PC-9 (cell line): ENCODE results near the gene CBLN3. TPM values are rescaled to one million over a fixed set of nuclear protein-coding genes. Genes with fewer than 3 reads are reported as not detected.
"Not testable (repeated sequence)": the region's sequence is repeated elsewhere in the genome, so short reads cannot be mapped to it uniquely, and the experiment has no call there.

ENCODE experiments used
- BruUV-seq: library from RNA; stranded (reverse); fragments of 400-500 nt; replicated peaks from 2 replicates; lab custom pipeline; 2021; lab: Mats Ljungman, UMichigan
- CTCF ChIA-PET: fragments of 300-600 bp; sonication (Branson Sonifier 250); formaldehyde crosslinking; loops from one replicate; lab custom pipeline; 2022; ENCODE audit warnings: antibody characterized with exemption; lab: Charles Lee
- POLR2A ChIA-PET: fragments of 300-600 bp; sonication (Branson Sonifier 250); formaldehyde crosslinking; loops from one replicate; lab custom pipeline; 2022; ENCODE audit warnings: antibody characterized with exemption; ENCODE audit not compliant: unreplicated experiment; lab: Charles Lee
- DNase-seq, 2 experiments: peaks; one replicate each; pipeline versions ENCODE4 v3.0.0 to v3.0.0-alpha.2; 2015 to 2022; ENCODE audit warnings: mixed read lengths in 1 of 2
- H2AFZ ChIP-seq: fragments of 200-600 bp; sonication (generic); 2 replicates; pipeline ENCODE4 v1.8.1; 2017; ENCODE audit warnings: antibody characterized with exemption
- H3F3A ChIP-seq: fragments of 200-600 bp; sonication (generic); 2 replicates; pipeline ENCODE4 v1.8.1; 2017; ENCODE audit warnings: antibody characterized with exemption, mild to moderate bottlenecking, low read depth; ENCODE audit not compliant: insufficient read depth
- H3K27ac ChIP-seq: fragments of 200-600 bp; sonication (generic); 2 replicates; pipeline ENCODE4 v1.6.1; 2016; ENCODE audit warnings: mixed run types
- H3K27me3 ChIP-seq: fragments of 200-600 bp; sonication (generic); 2 replicates; pipeline ENCODE4 v1.6.1; 2016; ENCODE audit warnings: low read depth, mixed run types; ENCODE audit not compliant: insufficient read depth
- H3K36me3 ChIP-seq: fragments of 200-600 bp; sonication (generic); 2 replicates; pipeline ENCODE4 v1.6.1; 2016; ENCODE audit warnings: low read depth, mixed run types
- H3K4me1 ChIP-seq: fragments of 200-600 bp; sonication (generic); replicated peaks from 2 replicates; pipeline ENCODE4 v1.6.1; 2016; ENCODE audit warnings: mixed run types; ENCODE audit not compliant: insufficient read depth
- H3K4me2 ChIP-seq: fragments of 200-600 bp; sonication (generic); 2 replicates; pipeline ENCODE4 v1.6.1; 2017; ENCODE audit warnings: mixed run types
- H3K4me3 ChIP-seq: fragments of 200-600 bp; sonication (generic); 2 replicates; pipeline ENCODE4 v1.6.1; 2016; ENCODE audit warnings: mixed run types
- H3K79me2 ChIP-seq: fragments of 200-600 bp; sonication (generic); 2 replicates; pipeline ENCODE4 v1.6.1; 2017; ENCODE audit warnings: low read depth, mixed run types
- H3K9me2 ChIP-seq: fragments of 200-600 bp; sonication (generic); 2 replicates; pipeline ENCODE4 v1.8.1; 2017; ENCODE audit warnings: mild to moderate bottlenecking; ENCODE audit not compliant: insufficient read depth
- H3K9me3 ChIP-seq: fragments of 200-600 bp; sonication (generic); 2 replicates; pipeline ENCODE4 v1.8.1; 2016; ENCODE audit warnings: low read depth; ENCODE audit not compliant: insufficient read depth
- H4K20me1 ChIP-seq: fragments of 200-600 bp; sonication (generic); 2 replicates; pipeline ENCODE4 v1.8.1; 2017; ENCODE audit not compliant: insufficient read depth
- EZH2 ChIP-seq: fragments of 200-600 bp; sonication (generic); IDR thresholded peaks from 2 replicates; pipeline ENCODE4 v1.8.0; 2017; ENCODE audit warnings: antibody characterized with exemption, low read depth
- intact Hi-C: fragments of 100-400 bp; cut with micrococcal nuclease; formaldehyde crosslinking; loops from one replicate; pipeline ENCODE4 v1.10.0; 2022; ENCODE audit not compliant: unreplicated experiment
- total RNA-seq: library from RNA; stranded (reverse); gene quantifications from 2 replicates; pipeline ENCODE4 v1.2.3, GENCODE V29; 2021
- TF ChIP-seq, protein P1 (sequence below): fragments of 200-600 bp; sonication (generic); conservative IDR thresholded peaks from 2 replicates; pipeline ENCODE4 v1.6.1; 2017; ENCODE audit warnings: mixed run types, antibody characterized with exemption, mild to moderate bottlenecking, moderate library complexity

The CBLN3 gene
- total RNA-seq, 1 experiment from 2014 or later: 8.3 TPM

- 0 out of 2 replicates have a peak, but pooled peaks cover 3% of the 10 kb centered on the region for H3K79me2 ChIP-seq
- no peaks in the 10 kb centered on the region for H3K9me2 ChIP-seq
- H2AFZ ChIP-seq: no peak overlapping the region
- ChIA-PET CTCF (interaction anchor here (0.6 to 1.2 kb wide), 2 partner anchors 22 to 58 kb away, joined by 3 to 14 read pairs; no protein-coding TSS in a partner anchor), POLR2A (no interaction called here)
- H3K4me2 ChIP-seq: no peak overlapping the region
- DNase-seq: no peak
- no peaks in the 10 kb centered on the region for H3K9me3 ChIP-seq
- intact Hi-C loops: no loop called here
- no peak overlapping the region for H3K4me3 ChIP-seq
- BruUV-seq: no TSS peak
- H3K27ac ChIP-seq: no peak overlapping the region
- peaks cover 17% of the 10 kb centered on the region for H3F3A ChIP-seq
- peaks cover 24% of the 10 kb centered on the region for H3K4me1 ChIP-seq
- H3K27me3 ChIP-seq: no peaks in the 10 kb centered on the region
- no peak for TF ChIP-seq EZH2
- TF ChIP-seq, protein P1, sequence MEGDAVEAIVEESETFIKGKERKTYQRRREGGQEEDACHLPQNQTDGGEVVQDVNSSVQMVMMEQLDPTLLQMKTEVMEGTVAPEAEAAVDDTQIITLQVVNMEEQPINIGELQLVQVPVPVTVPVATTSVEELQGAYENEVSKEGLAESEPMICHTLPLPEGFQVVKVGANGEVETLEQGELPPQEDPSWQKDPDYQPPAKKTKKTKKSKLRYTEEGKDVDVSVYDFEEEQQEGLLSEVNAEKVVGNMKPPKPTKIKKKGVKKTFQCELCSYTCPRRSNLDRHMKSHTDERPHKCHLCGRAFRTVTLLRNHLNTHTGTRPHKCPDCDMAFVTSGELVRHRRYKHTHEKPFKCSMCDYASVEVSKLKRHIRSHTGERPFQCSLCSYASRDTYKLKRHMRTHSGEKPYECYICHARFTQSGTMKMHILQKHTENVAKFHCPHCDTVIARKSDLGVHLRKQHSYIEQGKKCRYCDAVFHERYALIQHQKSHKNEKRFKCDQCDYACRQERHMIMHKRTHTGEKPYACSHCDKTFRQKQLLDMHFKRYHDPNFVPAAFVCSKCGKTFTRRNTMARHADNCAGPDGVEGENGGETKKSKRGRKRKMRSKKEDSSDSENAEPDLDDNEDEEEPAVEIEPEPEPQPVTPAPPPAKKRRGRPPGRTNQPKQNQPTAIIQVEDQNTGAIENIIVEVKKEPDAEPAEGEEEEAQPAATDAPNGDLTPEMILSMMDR: no peak
- H3K36me3 ChIP-seq: no peaks in the 10 kb centered on the region
- no peaks in the 10 kb centered on the region for H4K20me1 ChIP-seq
Observed at GRCh38 chr14:24388474-24389179, 40.8 kb downstream of the CBLN3 start.

- Histone ChIP-seq H3F3A (peaks cover 12% of the 10 kb centered on the region), H3K4me1 (peaks cover 13% of the 10 kb centered on the region)
- BruUV-seq, H3K4me2 ChIP-seq, H3K9me2 ChIP-seq, H3K36me3 ChIP-seq, H2AFZ ChIP-seq, H3K27me3 ChIP-seq, H3K79me2 ChIP-seq, H3K9me3 ChIP-seq, H4K20me1 ChIP-seq, intact Hi-C loops, POLR2A ChIA-PET, H3K27ac ChIP-seq, DNase-seq, H3K4me3 ChIP-seq: not testable (repeated sequence)
- CTCF ChIA-PET: interaction anchor here (1.2 kb wide), 1 partner anchor 21 kb away, joined by 14 read pairs; no protein-coding TSS in a partner anchor
Observed at GRCh38 chr14:24387579-24387978, 41.9 kb downstream of the CBLN3 start.

- Histone ChIP-seq H2AFZ (no peak overlapping the region), H3K4me3 (no peak overlapping the region), H4K20me1 (no peaks in the 10 kb centered on the region), H3K36me3 (no peaks in the 10 kb centered on the region), H3K79me2 (0 out of 2 replicates have a peak, but pooled peaks cover 3% of the 10 kb centered on the region), H3K27ac (no peak overlapping the region), H3K4me1 (peaks cover 10% of the 10 kb centered on the region; the same call in 1 of the 2 replicates), H3F3A (peaks cover 7% of the 10 kb centered on the region; the same call in 1 of the 2 replicates), H3K27me3 (no peaks in the 10 kb centered on the region), H3K9me3 (no peaks in the 10 kb centered on the region), H3K4me2 (no peak overlapping the region), H3K9me2 (no peaks in the 10 kb centered on the region)
- no TSS peak for BruUV-seq
- ChIA-PET POLR2A (no interaction called here), CTCF (no interaction called here)
- no peak for DNase-seq
- no peak for TF ChIP-seq EZH2
- TF ChIP-seq, protein P1: no peak
- intact Hi-C loops: no loop called here
Observed at GRCh38 chr14:24387009-24387345, 42.5 kb downstream of the CBLN3 start.
